ENCODE results near the gene HEATR3.

The HEATR3 gene

GRCh38 chr16:50040710-50041109, 25.1 kb upstream of the HEATR3 start:
- no peak overlapping the region for H3K27ac Mint-ChIP-seq
- H3K4me1 Mint-ChIP-seq = peaks cover 16% of the 10 kb centered on the region
- peaks cover 4% of the 10 kb centered on the region for H3K36me3 Mint-ChIP-seq
- no peak overlapping the region for H3K4me3 Mint-ChIP-seq
- peaks cover 4% of the 10 kb centered on the region for H3K27me3 Mint-ChIP-seq
- H3K9me3 Mint-ChIP-seq = no peaks in the 10 kb centered on the region

- H3K36me3 Mint-ChIP-seq = peaks cover 2% of the 10 kb centered on the region
- H3K27me3 Mint-ChIP-seq = peaks cover 4% of the 10 kb centered on the region
- peaks cover 7% of the 10 kb centered on the region for H3K4me1 Mint-ChIP-seq
- H3K9me3 Mint-ChIP-seq = no peaks in the 10 kb centered on the region
- no peak overlapping the region for H3K27ac Mint-ChIP-seq
- no peak overlapping the region for H3K4me3 Mint-ChIP-seq
Observed at GRCh38 chr16:50043358-50043757, 22.4 kb upstream of the HEATR3 start.

GRCh38 chr16:50045412-50045811, 20.4 kb upstream of the HEATR3 start:
- Mint-ChIP-seq H3K27ac (no peak overlapping the region), H3K36me3 (no peaks in the 10 kb centered on the region), H3K4me1 (no peaks in the 10 kb centered on the region), H3K9me3 (no peaks in the 10 kb centered on the region), H3K27me3 (peaks cover 4% of the 10 kb centered on the region), H3K4me3 (no peak overlapping the region)

- H3K36me3 Mint-ChIP-seq = peaks cover 4% of the 10 kb centered on the region
- no peak overlapping the region for H3K27ac Mint-ChIP-seq
- H3K9me3 Mint-ChIP-seq = no peaks in the 10 kb centered on the region
- H3K4me3 Mint-ChIP-seq = no peak overlapping the region
- H3K4me1 Mint-ChIP-seq = no peaks in the 10 kb centered on the region
- peaks cover 6% of the 10 kb centered on the region for H3K27me3 Mint-ChIP-seq
Observed at GRCh38 chr16:50046853-50047252, 18.9 kb upstream of the HEATR3 start.

- peaks cover 4% of the 10 kb centered on the region for H3K36me3 Mint-ChIP-seq
- no peak overlapping the region for H3K27ac Mint-ChIP-seq
Observed at GRCh38 chr16:50047864-50048263, 17.9 kb upstream of the HEATR3 start.

GRCh38 chr16:50050802-50051201, 15.0 kb upstream of the HEATR3 start:
- Mint-ChIP-seq H3K27me3 (peaks cover 2% of the 10 kb centered on the region), H3K4me3 (no peak overlapping the region), H3K36me3 (peaks cover 4% of the 10 kb centered on the region), H3K9me3 (no peaks in the 10 kb centered on the region), H3K27ac (no peak overlapping the region), H3K4me1 (no peaks in the 10 kb centered on the region)

More at GRCh38 chr16:50047864-50048263, 17.9 kb upstream of the HEATR3 start:
- Mint-ChIP-seq H3K4me1 (no peaks in the 10 kb centered on the region), H3K4me3 (no peak overlapping the region), H3K27me3 (peaks cover 6% of the 10 kb centered on the region), H3K9me3 (no peaks in the 10 kb centered on the region)

- Mint-ChIP-seq H3K4me3 (no peak overlapping the region), H3K27me3 (no peaks in the 10 kb centered on the region), H3K27ac (no peak overlapping the region), H3K36me3 (peaks cover 3% of the 10 kb centered on the region), H3K4me1 (no peaks in the 10 kb centered on the region), H3K9me3 (no peaks in the 10 kb centered on the region)
Observed at GRCh38 chr16:50056226-50056625, 9.5 kb upstream of the HEATR3 start.

GRCh38 chr16:50058091-50058771, 7.5 kb upstream of the HEATR3 start:
- no peak overlapping the region for H3K27ac Mint-ChIP-seq
- H3K36me3 Mint-ChIP-seq = no peaks in the 10 kb centered on the region
- no peaks in the 10 kb centered on the region for H3K9me3 Mint-ChIP-seq
- no peaks in the 10 kb centered on the region for H3K4me1 Mint-ChIP-seq
- H3K27me3 Mint-ChIP-seq = no peaks in the 10 kb centered on the region
- no peak overlapping the region for H3K4me3 Mint-ChIP-seq

GRCh38 chr16:50059111-50059510, 6.7 kb upstream of the HEATR3 start:
- H3K4me3 Mint-ChIP-seq = no peak overlapping the region
- H3K4me1 Mint-ChIP-seq = no peaks in the 10 kb centered on the region
- H3K27ac Mint-ChIP-seq = no peak overlapping the region
- H3K27me3 Mint-ChIP-seq = no peaks in the 10 kb centered on the region
- no peaks in the 10 kb centered on the region for H3K9me3 Mint-ChIP-seq
- H3K36me3 Mint-ChIP-seq = no peaks in the 10 kb centered on the region

- Mint-ChIP-seq H3K36me3 (no peaks in the 10 kb centered on the region), H3K4me1 (no peaks in the 10 kb centered on the region), H3K27ac (no peak overlapping the region), H3K4me3 (no peak overlapping the region), H3K9me3 (no peaks in the 10 kb centered on the region), H3K27me3 (no peaks in the 10 kb centered on the region)
Observed at GRCh38 chr16:50059669-50060068, 6.1 kb upstream of the HEATR3 start.

GRCh38 chr16:50061326-50061725, 4.4 kb upstream of the HEATR3 start:
- no peak overlapping the region for H3K27ac Mint-ChIP-seq
- H3K9me3 Mint-ChIP-seq = no peaks in the 10 kb centered on the region
- peaks cover 4% of the 10 kb centered on the region for H3K4me1 Mint-ChIP-seq
- no peaks in the 10 kb centered on the region for H3K27me3 Mint-ChIP-seq
- H3K36me3 Mint-ChIP-seq = no peaks in the 10 kb centered on the region
- no peak overlapping the region for H3K4me3 Mint-ChIP-seq

- H3K9me3 Mint-ChIP-seq = no peaks in the 10 kb centered on the region
- no peaks in the 10 kb centered on the region for H3K27me3 Mint-ChIP-seq
- H3K4me1 Mint-ChIP-seq = peaks cover 39% of the 10 kb centered on the region
- H3K4me3 Mint-ChIP-seq = peak overlapping the region; percentile 89
- peaks cover 6% of the 10 kb centered on the region for H3K36me3 Mint-ChIP-seq
- H3K27ac Mint-ChIP-seq = peak overlapping the region; percentile 89
Observed at GRCh38 chr16:50065241-50065623, 538 bp upstream of the HEATR3 start.

- Mint-ChIP-seq H3K36me3 (peaks cover 9% of the 10 kb centered on the region), H3K9me3 (no peaks in the 10 kb centered on the region)
Observed at GRCh38 chr16:50066482-50067289, 916 bp downstream of the HEATR3 start.

GRCh38 chr16:50067290-50067853, 1.6 kb downstream of the HEATR3 start:
- H3K4me1 Mint-ChIP-seq = peaks cover 52% of the 10 kb centered on the region
- peaks cover 9% of the 10 kb centered on the region for H3K36me3 Mint-ChIP-seq
- no peaks in the 10 kb centered on the region for H3K27me3 Mint-ChIP-seq
- no peaks in the 10 kb centered on the region for H3K9me3 Mint-ChIP-seq
- peak overlapping the region; percentile 89 for H3K4me3 Mint-ChIP-seq
- H3K27ac Mint-ChIP-seq = peak overlapping the region; percentile 90

More at GRCh38 chr16:50066482-50067289, 916 bp downstream of the HEATR3 start:
- H3K27ac Mint-ChIP-seq = peak overlapping the region; percentile 80
- H3K4me1 Mint-ChIP-seq = peaks cover 49% of the 10 kb centered on the region
- H3K27me3 Mint-ChIP-seq = no peaks in the 10 kb centered on the region
- peak overlapping the region; percentile 89 for H3K4me3 Mint-ChIP-seq

- Mint-ChIP-seq H3K27me3 (no peaks in the 10 kb centered on the region), H3K9me3 (no peaks in the 10 kb centered on the region), H3K27ac (no peak overlapping the region), H3K4me3 (peak overlapping the region; percentile 2), H3K4me1 (peaks cover 63% of the 10 kb centered on the region), H3K36me3 (peaks cover 11% of the 10 kb centered on the region)
Observed at GRCh38 chr16:50068550-50068949, 2.8 kb downstream of the HEATR3 start.

GRCh38 chr16:50069060-50069459, 3.3 kb downstream of the HEATR3 start:
- H3K4me3 Mint-ChIP-seq = no peak overlapping the region
- peaks cover 66% of the 10 kb centered on the region for H3K4me1 Mint-ChIP-seq
- no peaks in the 10 kb centered on the region for H3K27me3 Mint-ChIP-seq
- no peaks in the 10 kb centered on the region for H3K9me3 Mint-ChIP-seq
- no peak overlapping the region for H3K27ac Mint-ChIP-seq
- peaks cover 11% of the 10 kb centered on the region for H3K36me3 Mint-ChIP-seq

Measured in activated naive CD4-positive, alpha-beta T cell treated with anti-CD3 and anti-CD28 coated beads, Interleukin-2, amount 50 U/mL, for 24 hours (primary cell).